Measurements from ENCODE around the gene SOWAHC.

DNA sequence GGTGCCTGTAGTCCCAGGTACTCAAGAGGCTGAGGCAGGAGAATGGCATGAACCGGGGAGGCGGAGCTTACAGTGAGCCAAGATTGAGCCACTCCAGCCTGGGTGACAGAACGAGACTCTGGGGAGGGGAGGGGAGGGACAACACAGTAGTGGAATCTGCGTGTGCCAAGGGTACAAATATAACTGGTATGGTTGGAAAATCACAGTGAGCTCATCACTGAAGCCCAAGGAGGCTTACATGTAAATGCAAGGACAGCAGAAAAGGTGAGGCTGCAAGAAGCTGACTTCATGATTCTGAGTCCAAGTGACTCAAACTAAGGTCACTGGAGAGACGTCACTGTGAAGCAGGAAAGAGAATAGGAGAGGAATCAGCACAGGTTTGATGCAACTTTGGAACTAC is 9.6 kb upstream of the SOWAHC start:
- TF ChIP-seq, protein P1, sequence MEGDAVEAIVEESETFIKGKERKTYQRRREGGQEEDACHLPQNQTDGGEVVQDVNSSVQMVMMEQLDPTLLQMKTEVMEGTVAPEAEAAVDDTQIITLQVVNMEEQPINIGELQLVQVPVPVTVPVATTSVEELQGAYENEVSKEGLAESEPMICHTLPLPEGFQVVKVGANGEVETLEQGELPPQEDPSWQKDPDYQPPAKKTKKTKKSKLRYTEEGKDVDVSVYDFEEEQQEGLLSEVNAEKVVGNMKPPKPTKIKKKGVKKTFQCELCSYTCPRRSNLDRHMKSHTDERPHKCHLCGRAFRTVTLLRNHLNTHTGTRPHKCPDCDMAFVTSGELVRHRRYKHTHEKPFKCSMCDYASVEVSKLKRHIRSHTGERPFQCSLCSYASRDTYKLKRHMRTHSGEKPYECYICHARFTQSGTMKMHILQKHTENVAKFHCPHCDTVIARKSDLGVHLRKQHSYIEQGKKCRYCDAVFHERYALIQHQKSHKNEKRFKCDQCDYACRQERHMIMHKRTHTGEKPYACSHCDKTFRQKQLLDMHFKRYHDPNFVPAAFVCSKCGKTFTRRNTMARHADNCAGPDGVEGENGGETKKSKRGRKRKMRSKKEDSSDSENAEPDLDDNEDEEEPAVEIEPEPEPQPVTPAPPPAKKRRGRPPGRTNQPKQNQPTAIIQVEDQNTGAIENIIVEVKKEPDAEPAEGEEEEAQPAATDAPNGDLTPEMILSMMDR (IDR thresholded peaks at IDR 0.05) = no peak
- no peak for TF ChIP-seq POLR2A (IDR thresholded peaks at IDR 0.05)

Measured in breast epithelium (tissue), 3 donors.